Frontal cortex (tissue), 4 donors: ENCODE data around the gene LRRFIP1. TPM values are rescaled to one million over a fixed set of nuclear protein-coding genes. Genes with fewer than 3 reads are reported as not detected.

Experiments used
- DNase-seq, 2 donors: peaks; one replicate each; pipeline ENCODE4 v3.0.0; 2012; ENCODE audit warnings: low spot score in 2 of 2
- FAIRE-seq: peaks from 2 replicates; lab custom pipeline; 2012; peaks lifted over from hg19 to GRCh38; lab: Jason Lieb, UNC
- total RNA-seq: library from RNA; depleted of rRNA; stranded (reverse); fragments of >200 nt; gene quantifications from one replicate; pipeline ENCODE4 v1.2.3, GENCODE V29; 2014
- donor health status: control.
- donor health status: control.
- donor health status: control.

LRRFIP1 gene
- total RNA-seq, 1 donor from 2014 or later = 27.7 TPM

GRCh38 chr2:237615631-237616249 lies 11.6 kb upstream of the LRRFIP1 start:
- DNase-seq (no peak), FAIRE-seq (no peak)

- DNase-seq = no peak
- no peak for FAIRE-seq
Measured at GRCh38 chr2:237616373-237616733, 11.0 kb upstream of the LRRFIP1 start.

DNA sequence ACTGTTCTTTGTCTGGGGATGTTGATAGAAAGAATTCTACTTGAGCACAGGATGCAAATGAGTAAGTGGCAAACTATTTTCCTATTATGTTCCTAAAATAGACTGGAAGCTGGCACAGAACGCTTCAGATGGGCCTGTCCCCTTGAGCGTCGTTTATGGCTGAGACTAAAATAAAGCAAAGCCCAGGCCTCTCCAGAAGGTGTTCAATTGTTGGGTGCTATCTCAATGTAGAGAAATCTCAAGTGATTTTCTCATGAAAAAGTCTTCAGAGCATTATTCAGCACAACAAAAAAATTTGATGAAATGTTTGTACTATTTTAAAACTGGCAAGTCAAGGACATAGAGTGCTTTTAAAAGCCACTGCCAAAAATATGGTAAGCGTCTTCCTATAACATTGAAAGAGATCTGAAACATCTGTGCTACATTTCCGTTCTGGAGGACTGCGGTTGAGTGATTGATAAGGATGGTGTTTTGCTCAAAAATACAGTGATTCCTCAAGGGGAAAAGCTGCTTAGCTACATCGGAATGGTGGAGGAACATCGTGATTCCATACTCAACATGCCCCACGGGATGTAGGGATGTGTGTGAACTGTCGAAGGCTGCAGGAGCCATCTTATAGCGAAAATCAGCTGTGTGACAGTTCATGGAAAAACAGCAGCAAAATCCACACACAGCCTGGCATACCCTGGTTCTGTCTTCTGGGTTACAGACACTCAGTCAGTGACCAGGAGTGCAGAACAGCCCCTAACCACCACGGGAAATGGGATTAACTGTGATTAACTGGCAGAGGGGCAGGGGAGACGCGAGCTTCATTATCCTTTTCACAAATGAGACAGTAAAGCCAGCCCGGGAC lies 10.4 kb upstream of the LRRFIP1 start:
- no peak for DNase-seq
- no peak for FAIRE-seq

GRCh38 chr2:237617587-237617982 lies 9.8 kb upstream of the LRRFIP1 start:
- FAIRE-seq (no peak), DNase-seq (no peak)

- no peak for FAIRE-seq
- no peak for DNase-seq
Measured at GRCh38 chr2:237618449-237618848, 8.9 kb upstream of the LRRFIP1 start.

GRCh38 chr2:237623428-237624403 lies 3.7 kb upstream of the LRRFIP1 start:
- no peak for FAIRE-seq
- DNase-seq = no peak

- FAIRE-seq = no peak
- DNase-seq = no peak
Measured at GRCh38 chr2:237624565-237624964, 2.8 kb upstream of the LRRFIP1 start.

DNA sequence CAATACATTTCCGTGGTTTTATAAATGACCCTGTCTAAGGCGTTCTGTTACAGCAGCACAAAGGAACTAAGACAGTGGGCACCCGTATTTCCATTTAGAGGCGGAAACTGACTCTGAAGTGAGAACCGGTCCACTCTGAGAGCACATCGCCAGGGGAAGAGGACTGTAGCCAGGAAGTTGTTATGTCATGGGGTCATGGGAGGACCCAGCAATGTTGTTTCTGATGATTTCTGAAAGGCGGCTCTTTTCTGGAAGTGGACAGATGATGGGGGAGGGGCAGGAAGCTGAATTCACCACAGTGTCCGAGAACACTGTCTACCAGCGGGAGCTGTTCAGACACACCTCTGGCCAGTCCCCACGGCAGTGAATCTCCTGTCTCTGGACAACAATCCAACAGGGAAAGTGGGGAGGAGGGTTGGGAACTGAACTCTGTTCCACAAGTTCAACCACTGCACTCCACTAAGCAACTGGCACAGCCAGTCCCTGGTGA lies 2.1 kb upstream of the LRRFIP1 start:
- no peak for FAIRE-seq

DNA sequence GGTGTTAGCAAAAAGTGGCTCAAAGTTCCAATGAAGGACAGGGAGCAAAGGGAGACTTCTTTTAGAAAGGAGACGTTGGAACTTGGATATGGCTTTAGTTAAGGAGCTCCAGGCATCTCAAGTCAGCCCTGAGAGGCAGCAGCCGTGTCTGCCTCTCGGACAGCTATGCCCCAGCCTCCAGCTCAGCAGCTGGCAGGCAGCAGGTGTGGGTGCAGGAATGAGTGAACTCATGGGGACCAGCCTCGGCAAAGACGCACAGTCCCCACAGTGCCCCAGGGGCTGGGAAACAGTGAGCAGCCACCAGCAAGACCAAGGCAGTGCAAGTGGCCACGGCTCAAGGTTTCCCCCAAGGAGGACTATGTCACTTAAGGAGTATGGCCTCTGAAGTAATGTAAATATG lies 1.6 kb upstream of the LRRFIP1 start:
- no peak for DNase-seq
- FAIRE-seq = no peak

More for the DNA sequence above, 2.1 kb upstream of the LRRFIP1 start:
- no peak for DNase-seq

GRCh38 chr2:237626813-237627440 lies 460 bp upstream of the LRRFIP1 start:
- no peak for DNase-seq
- no peak for FAIRE-seq

GRCh38 chr2:237628247-237629187 lies 1.1 kb downstream of the LRRFIP1 start:
- FAIRE-seq (no peak), DNase-seq (no peak)

- no peak for DNase-seq
- no peak for FAIRE-seq
Measured at GRCh38 chr2:237629188-237629534, 1.8 kb downstream of the LRRFIP1 start.

DNA sequence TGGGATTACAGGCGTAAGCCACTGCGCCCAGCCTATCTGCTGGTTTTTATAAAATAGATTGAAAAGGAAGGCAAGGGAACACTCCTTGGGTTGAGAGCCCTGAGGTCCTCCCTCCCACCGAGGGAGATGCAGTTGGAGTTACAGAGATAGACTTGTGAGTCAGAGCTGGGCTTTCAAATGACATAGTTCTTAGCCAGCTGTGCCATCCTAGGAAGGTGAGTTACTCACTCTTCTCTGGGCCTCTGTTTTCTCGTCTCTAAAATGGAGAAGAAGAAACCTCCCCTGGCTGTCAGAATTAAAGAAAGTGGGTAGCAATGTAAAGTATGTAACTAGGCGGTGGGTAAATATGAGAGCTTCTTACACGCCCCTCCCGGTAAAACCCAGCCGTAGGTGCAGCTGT lies 2.4 kb downstream of the LRRFIP1 start:
- FAIRE-seq (no peak), DNase-seq (no peak)

DNA sequence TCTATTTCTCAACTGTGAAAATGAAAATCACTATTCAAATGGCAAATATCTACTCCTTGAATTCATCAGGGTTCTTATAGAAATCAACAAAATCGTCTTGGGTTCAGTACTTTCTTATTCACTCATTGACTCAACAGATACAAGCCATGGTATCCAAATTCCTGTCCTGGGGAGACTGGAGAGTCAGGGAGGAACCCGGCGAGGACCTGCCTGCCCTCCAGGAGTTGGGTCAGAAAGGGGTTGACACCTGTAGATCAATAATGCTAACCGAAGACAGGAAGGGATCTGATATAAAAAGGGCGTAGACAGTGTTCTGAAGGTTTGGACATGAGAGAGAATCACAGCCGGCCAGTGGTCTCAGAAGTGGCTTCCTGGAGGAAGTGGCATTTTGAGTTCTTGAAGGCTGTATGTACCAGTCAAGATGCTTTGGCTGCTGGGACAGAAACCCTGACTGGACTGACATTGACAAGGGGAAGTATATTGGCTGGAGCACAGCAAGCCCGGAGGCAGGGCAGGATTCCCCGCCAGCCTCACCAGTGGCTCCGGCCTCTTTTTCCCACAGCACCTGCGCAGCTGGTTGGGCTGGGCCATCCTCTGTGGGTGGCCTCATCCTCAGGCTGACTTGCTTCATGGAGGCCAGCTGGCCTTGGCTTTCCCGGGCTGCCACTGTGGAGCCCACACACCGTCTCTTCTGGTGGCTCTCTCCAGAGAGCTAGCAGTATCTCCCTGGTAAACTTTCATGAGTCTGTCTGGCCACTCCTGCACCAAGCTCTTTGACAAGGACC lies 3.0 kb downstream of the LRRFIP1 start:
- DNase-seq (no peak), FAIRE-seq (no peak)

DNA sequence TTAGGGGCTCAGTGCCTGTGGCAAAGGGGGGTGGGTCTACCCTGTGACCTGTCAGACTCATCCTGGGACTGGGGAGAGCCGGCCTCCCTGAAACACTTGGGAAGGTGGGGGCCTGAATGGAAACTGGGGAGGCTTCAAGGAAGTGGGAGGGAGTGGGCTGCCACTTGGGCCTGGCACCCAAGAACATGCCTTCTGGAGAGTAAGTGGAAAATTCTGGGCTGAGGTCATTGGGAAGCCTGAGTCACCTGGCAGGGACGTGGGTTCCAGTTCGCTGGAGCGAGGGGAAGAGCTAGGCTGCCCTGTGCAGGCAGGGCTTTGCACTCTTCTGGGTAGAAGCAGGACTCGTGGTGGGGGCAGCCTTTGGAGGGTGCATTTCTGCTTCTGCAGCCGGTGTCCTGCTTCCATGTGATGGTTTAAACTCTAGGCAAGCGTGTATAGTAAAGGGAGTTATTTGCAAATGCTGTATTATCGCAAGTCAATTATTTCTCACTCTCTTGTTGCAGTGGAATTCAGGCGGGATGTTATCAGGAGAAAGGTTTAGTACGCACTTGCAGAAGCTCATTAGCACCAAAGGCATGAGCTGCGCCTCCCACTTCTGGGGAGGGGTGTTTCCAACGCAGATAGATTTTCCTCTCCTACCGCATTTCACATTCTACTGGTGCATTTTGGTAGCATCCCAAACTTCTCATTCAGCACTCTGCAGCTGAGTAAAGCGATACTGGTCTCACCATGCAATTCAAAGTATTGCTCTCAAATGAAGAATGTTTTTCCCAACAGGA lies 3.8 kb downstream of the LRRFIP1 start:
- FAIRE-seq (no peak), DNase-seq (no peak)

DNA sequence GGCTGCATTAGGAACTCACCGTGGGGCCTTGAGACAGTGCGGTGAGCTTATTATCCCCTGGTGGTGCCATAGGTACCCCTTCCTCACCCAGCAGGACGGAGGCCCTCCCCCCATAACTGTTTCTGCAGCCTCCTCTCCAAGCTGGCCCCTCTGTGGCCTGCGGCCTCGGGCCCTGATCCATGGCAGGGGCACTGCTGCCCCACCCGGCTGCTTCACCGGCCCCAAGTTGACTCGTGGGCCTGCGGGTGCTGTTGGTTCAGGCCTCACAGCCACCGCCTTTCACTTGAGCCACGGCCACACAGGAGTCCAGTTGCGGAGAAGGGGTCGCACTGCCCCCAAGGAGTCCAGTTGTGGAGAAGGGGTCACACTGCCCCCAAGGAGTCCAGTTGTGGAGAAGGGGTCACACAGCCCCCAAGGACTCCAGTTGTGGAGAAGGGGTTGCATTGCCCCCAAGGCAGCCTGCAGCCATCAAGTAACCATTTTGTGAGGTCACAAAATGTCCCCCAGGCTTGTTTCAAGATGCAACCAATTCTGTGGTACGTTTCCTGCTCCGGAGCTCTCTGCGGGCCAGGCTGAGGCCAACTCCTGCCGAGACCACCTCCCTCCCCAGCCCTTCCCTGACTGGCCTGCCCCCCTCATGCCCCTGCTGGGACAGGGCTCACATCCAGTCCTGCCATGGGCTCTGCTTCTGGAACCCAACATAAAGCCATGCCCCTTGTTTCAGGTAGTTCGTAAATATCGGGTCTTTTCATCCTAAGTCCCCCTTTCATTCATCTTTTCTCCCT lies 4.6 kb downstream of the LRRFIP1 start:
- no peak for DNase-seq
- FAIRE-seq = no peak
